GM19035 (cell line): ENCODE results near the gene SIGLEC14.

ENCODE experiments used
- ATAC-seq: cut with Tn5 transposase; IDR thresholded peaks from one replicate; pipeline ENCODE4 v1.9.1; 2021; ENCODE audit not compliant: unreplicated experiment

Gene SIGLEC14

DNA sequence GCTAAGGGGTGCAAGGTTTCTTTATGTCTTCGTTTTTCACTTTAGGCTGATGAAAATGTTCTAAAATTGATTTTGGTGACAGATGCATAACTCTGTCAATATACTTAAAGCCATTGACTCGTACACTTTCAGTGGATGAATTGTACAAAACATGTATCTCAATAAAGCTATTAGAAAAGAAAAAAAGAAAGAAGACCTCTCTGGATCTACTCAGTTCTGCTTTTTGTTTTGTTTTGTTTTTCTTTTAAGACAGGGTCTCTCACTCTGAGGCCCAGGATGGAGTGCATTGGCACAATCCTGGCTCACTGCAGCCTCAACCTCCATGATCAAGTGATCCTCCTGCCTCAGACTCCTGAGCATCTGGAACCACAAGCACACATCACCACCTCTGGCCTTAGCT lies 19.9 kb downstream of the SIGLEC14 start:
- ATAC-seq, result no peak

DNA sequence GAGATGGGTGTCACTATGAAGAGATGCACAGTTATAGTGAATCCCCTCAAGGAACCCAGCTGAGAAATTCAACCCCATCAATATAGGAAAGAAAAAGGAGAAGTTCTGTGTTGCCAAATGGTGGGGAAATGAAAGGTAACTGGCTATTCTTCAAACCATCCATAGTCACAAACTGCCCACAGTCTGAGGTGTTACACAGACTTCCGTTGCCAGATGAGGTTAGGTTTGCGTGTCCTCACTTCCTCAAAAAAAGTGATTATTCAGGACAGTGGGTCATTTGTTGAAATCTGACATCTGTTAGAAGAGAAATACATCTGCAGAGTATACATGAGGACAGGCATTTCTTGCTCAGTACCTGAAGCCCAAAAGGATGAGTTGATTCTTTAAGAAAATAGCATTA lies 25.4 kb downstream of the SIGLEC14 start:
- peak; percentile 59 for ATAC-seq

DNA sequence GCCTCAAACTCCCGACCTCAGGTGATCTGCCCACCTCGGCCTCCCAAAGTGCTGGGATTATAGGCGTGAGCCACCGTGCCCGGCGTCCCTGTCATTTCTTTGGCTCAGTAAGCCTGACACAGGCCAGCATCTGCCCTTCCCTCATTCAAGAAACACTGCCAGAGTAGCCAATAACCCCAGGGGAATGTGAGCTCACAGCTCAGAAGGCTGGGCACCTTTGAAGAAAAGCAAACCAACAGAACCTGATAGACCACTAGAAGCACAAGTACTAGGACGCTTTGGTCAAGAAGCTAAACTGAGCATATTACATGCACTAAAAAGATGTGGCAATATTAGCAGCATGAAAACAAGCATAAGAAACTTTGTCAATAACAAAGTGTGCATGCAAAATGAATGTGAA lies 30.6 kb downstream of the SIGLEC14 start:
- no peak for ATAC-seq

DNA sequence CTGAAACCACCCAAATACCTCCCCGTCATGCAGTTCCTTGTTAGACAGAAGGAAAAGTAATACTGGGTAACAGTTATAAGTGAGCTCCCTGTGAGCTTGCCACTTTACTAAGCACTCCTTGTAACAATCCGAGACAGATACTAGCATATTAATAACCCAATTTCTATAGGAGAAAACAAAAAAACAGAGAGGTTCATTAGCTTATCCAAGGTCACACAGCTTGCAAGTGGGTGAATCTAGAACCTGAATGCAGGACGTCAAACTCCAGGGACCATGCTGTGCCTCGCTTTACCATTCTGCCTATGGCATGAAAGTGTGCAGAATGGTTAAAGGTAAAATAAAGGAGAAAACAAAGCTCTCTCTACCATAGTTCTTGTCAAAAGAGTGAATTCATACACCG lies 31.8 kb downstream of the SIGLEC14 start:
- ATAC-seq, result no peak

DNA sequence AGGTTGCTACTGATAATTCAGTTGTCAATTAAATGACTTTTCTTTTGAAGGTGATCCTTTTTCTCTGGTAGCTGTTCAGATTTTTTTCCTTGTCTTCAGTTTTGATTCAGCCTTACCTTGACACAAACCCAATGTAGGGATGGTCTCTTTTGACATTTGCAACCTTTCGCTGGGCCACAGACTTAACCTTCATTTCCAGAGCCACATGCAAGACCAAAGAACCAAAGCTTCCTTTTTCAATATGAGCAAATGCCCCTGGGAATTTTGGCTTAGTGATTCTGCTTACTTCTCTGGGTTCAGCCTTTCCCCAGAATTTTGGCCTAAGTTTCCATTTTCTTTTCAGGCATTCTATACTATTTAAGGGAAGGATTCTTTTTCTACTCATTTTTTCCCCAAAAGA lies 36.0 kb downstream of the SIGLEC14 start:
- ATAC-seq, result no peak

DNA sequence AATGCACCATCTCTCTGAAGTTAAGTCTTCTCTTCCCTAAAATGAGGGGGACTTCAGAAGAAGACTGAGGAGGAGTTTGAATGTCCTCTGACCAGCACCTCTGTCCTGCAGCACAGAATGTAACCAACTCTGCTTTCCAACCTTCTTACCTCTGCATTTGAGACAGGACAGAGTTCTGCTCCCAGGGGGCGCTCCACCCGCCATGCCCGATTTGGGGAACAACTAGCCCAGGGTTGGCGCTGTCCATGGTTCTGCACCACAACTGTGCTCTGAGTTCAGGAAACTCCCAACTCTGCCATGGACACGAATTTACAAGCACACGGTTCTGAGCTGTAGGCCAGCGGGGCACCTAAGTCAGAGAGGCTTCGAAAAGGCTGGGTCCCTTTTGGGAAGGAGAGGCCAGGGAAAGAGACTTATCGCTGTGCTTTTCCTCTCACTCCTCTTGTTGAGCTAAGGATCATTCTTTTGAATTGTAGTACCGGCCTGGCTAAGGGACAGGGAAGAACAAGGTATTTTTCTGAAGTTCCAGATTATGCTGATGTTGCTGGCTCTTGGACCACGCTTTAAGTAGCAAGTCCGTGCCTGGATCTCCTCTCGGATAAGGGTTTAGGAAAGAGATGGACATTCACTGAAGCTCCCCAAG lies 38.6 kb downstream of the SIGLEC14 start:
- ATAC-seq, result no peak

DNA sequence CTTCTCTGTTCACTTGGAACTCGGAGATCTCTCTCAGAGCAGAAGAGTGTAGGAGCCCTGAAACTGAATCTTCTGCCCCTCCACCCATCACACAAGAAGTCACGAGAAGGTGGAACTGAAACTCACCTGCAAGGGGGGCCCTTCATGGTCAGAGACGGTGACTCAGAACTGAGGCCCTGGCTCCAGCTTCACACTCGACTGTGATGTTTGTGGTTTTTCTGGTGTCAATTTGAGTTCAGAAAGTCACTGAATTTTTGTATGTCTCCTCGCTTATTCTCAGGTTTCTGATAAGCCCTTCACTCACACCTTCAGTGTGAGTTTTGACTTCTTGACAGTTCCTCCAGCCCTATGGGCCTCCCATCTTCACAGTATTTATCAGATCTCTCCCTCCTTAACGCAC lies 39.5 kb downstream of the SIGLEC14 start:
- ATAC-seq, result peak; percentile 94

DNA sequence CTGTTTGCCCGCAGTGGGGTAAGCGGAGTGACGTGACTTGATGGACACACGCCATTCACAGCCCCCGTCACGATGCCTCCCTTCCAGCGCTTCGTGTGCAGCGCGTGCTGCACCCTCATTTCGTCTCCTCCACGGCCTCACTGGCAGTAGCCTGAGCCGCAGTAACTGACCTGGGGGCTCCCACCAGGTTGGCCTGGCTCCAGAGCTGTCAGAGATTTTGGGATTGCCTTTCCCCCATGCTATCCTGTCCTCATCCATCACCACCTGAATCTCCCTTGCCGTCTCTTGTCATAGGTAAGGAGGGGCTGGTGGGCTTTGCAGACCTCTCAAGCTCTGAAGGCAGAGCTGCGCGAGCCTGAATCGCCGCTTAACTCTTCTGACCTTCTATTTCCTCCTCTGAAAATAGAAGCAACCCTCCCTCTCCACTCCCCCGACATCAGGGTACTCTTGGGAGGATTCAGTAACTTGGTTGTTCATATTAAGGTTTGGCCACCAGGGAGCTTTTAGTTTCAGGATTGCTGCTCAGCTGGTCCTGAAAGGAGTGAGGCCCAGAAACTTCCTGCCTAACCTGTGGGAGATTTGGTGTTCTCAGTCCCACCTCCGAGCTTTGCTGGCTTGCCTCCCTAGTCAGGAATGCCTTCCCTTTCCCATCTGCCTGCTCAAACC lies 44.3 kb downstream of the SIGLEC14 start:
- no peak for ATAC-seq

DNA sequence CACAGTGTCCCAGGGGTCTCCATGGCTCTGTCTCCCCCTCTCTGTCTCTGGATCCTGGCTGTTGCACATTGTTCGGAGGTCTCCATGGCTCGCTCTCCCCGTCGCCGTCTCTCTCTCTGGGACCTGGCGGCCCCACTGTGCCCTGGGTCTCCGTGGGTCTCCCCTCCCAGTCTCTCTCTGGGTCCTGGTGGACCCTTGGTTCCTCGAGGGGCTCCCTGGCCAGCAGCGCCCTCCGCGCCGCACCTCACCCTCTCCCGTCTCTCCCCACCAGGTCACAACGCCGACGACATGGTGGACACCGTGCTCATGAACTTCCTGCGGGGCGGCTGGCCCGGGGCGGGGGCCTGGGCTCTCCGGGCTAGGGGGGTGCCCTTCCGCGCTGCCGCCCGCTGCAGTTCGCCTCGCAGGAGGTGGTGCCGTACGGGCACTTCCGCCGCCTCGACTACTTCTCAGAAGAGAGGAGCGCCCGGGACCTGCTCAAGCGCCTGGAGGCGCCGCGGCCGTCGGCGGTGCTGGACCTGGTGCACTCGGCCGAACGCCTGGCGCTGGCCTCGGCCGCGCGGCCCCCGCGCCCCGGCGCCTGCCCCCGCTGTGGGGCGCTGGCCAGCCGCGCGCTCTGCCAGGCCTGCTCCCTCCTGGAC lies 45.6 kb downstream of the SIGLEC14 start:
- ATAC-seq, result no peak

DNA sequence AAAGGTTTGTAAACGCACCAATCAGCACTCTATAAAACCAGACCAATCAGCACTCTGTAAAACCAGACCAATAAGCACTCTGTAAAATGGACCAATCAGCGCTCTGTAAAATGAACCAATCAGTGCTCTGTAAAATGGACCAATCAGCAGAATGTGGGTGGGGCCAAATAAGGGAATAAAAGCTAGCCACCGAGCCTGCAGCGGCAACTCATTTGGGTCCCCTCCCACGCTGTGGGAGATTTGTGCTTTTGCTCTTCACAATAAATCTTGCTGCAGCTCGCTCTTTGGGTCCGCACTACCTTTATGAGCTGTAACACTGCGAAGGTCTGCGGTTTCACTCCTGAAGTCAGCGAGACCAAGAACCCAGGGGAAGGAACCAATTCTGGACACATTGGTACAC lies 47.5 kb downstream of the SIGLEC14 start:
- no peak for ATAC-seq

DNA sequence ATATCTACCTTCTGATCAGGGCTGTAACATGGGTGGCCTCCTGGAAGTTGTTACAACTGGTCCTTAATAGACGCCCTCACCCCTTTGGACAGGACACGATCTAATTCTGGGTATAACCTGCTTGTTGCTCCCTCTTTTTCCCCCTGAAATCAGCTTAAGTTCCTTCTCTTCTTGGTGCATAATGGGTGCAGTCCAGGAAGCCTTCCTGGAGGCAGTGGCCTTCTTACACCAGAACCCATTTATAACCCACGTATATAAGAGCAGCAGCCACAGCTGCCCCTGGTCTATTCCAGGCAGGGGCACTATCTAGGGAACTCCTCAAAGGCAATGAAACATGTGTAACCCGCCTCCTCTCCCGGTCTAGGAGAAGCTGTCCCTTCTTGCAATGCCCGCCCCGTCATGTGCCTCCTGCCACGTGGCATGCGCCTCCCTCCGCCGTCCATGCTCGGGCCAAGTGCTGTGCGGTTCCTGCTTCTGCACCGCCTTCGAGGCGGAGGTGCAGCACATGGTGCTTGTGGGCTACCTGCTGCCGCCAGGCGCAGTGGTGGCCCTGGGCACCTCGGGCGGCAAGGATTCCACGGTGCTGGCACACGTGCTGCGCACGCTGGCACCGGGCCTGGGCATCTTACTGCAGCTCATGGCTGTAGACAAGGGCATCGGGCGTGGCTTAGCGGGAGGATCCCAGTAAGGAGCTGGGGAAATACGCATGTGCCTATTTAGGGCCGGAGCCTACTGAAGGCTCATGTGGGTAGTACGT lies 48.3 kb downstream of the SIGLEC14 start:
- no peak for ATAC-seq

DNA sequence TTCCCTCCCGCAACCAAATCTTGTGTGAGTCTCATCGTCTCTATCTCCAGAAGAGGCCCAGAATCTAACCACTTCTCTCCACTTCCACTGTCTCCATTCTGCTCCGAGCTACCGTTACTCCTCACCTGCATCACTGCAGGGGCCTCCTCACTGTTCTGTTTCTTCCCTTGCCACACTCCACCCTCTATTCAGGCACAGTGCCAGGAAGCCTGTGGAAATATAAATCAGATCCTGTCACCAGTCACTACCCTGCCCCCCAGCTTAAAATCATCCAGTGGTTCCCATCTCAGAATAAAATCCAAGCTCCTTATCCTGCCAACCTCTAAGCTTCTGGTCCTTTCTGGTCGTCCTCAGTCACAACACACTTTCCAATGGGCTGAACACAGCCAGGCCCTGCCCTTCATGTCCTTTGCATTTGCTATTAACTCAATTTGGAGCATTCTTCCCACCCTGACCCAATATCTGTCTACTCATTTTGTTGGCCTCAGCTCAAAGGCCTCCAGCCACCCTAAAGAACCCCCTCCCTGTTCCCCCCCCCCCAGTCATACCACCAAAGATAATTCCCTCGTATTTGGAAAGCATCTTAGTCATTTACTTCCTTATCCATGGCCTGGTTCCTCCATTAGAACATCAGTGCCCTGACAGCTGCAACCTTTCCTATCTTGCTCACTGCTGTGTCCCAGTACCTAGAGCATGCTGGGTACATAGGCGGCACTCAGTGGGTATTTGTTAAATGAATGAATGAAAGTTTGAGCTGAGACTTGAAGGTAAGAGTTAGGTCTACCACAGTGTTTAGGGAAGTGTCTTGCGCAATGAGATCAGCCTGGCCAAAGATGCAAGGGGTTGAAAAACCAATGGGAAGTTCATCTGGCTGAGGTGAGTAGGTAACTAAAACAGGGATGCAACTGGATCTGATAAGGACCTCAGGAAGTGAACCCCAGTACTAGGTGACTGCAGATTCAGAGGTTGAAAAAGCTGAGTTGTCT lies 51.1 kb downstream of the SIGLEC14 start:
- ATAC-seq, result no peak

DNA sequence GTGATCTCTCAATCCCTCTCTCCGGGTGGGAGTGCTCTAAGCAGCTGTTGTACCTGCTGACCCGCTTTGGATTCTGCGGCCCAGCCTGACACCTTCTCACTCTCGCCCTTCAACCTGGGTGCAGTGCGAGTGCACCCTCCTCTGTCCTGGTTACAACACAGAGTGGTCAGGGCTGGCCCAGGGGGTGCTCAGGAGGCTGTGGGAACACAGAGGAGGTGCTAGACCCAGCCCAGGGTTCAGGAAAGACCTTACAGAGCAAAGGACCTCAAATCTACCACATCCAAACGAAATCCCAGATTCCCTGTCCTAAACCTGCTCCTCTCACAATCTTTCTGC lies 51.9 kb downstream of the SIGLEC14 start:
- peak; percentile 13 for ATAC-seq

DNA sequence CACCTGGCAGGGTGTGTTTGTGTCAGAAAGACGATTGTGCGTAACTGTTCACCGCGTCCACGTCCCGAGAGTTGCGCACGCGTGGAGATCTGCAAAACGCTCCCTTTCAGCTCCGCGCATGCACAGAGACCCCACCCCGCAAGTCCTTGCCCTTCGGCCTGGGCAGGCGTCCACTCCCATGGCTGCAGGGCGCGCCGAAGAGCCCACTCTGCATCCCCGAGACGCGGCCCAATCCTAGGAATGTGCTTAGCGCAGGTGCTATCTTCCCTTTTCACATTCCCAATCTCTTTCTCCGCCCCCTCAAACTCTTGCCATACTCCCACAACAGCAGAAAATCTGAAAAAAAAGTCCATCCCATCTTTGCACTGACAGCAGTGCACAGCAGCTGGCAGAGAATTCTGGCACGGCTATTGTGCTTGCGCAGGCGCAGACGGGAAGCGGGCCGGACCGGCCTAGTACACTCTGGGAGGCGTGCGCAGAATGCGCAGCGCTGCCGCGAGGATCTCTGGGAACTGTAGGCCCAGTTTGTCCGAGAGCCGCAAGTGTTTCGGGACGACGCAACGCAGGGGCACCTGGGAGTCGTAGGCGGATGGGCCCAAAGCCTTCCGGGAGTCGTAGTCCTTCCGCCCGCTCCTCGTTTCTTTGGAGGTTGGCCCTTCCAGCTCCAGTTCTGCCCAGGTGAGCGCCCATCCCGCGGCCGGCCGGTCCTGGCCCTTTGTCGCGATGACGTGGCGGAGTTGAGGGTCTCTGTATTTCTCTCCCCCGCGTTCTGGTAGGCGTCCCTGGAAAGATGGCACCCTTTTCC lies 52.5 kb downstream of the SIGLEC14 start:
- ATAC-seq, result peak; percentile 99

DNA sequence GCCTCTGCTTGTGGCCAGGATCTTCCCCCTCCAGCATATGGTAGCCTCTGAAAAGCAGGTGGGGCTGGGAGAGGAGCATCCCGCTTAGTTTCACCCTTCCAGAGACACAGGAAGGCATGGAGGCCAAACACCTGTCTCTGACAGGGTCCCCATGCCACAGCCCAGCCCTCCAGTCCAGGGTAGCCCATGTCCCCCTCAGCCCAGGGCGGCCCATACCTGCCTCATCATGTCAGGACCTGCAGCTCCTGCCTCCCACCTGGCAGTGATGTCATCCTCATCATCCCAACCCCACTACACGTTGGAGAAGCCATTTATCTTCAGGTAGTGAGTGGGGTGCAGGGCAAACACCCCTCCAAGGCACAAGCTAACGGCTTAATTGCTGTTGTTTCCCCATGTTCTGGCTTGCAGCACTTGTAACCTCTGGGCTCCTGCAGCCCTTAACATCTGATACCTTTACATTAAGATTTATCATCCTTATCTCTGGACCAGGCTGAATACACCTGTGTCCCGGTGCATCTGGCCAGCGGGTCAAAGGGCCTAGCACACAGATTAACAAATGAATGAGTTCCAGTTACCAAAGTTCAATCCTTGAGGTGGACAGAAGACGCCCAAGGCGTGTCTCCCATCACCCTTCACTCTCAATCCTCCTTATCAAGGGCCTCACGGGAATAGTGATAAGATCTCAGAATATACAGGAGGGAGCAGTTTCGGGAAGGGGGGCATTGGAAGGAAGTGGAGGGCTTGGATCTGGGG lies 53.3 kb downstream of the SIGLEC14 start:
- ATAC-seq, result no peak
